ENCODE data around the gene ACHE. TPM values are rescaled to one million over a fixed set of nuclear protein-coding genes. Genes with fewer than 3 reads are reported as not detected.

Gene ACHE
- total and polyA plus RNA-seq, 2 of the 13 experiments (the other 11 are each of a cell fraction or from before 2014, with no cell fraction given) = 0.18 to 0.40 TPM

- peak; percentile 97 for TF ChIP-seq ZBTB25 (CRISPR knock-in tag; IDR thresholded peaks at IDR 0.05)
- no peak for TF ChIP-seq AKNA (CRISPR knock-in tag; IDR thresholded peaks at IDR 0.05; ENCODE audit: borderline replicate concordance)
- peak; percentile 75 for TF ChIP-seq TEAD3 (CRISPR knock-in tag; optimal IDR thresholded peaks at IDR 0.05; ENCODE audit: borderline replicate concordance)
- peak; percentile 75; the same call in 1 of the 2 replicates for TF ChIP-seq ZNF800 (CRISPR knock-in tag; IDR thresholded peaks at IDR 0.05)
- TF ChIP-seq ZSCAN21 (CRISPR knock-in tag; IDR thresholded peaks at IDR 0.05; ENCODE audit: borderline replicate concordance) = peak; percentile 66
- TF ChIP-seq BATF2 (CRISPR knock-in tag; IDR thresholded peaks at IDR 0.05) = peak; percentile 70; the same call in 1 of the 2 replicates
- no peak for TF ChIP-seq GMEB2 (CRISPR knock-in tag; IDR thresholded peaks at IDR 0.05; ENCODE audit: low read depth)
- TF ChIP-seq POGK (CRISPR knock-in tag; conservative IDR thresholded peaks at IDR 0.05) = peak; percentile 66; the same call in 1 of the 2 replicates
- no peak for TF ChIP-seq RFXANK (CRISPR knock-in tag; IDR thresholded peaks at IDR 0.05)
- TF ChIP-seq GATAD1 (CRISPR knock-in tag; IDR thresholded peaks at IDR 0.05) = peak; percentile 96
- TF ChIP-seq ZNF292 (CRISPR knock-in tag; IDR thresholded peaks at IDR 0.05; ENCODE audit: borderline replicate concordance, low read depth) = peak; percentile 5; the same call in 1 of the 2 replicates
- no peak for TF ChIP-seq ZNF576 (CRISPR knock-in tag; IDR thresholded peaks at IDR 0.05)
- TF ChIP-seq ZSCAN30 (CRISPR knock-in tag; IDR thresholded peaks at IDR 0.05) = no peak
- TF ChIP-seq CHCHD3 (CRISPR knock-in tag; IDR thresholded peaks at IDR 0.05) = no peak
- peak; percentile 98 for TF ChIP-seq KAT8 (CRISPR knock-in tag; IDR thresholded peaks at IDR 0.05)
Observed at GRCh38 chr7:100874577-100875355, 20.9 kb downstream of the ACHE start, which contains the start of gene SRRT (continued).

All from HepG2 (cell line).